Caki2 (cell line): ENCODE results near the gene NPC1L1. TPM values are rescaled to one million over a fixed set of nuclear protein-coding genes. Genes with fewer than 3 reads are reported as not detected.
A peak's percentile ranks its signal among the peaks of the same experiment; 100 is the strongest.

ENCODE experiments used
- DNase-seq: peaks from one replicate; pipeline ENCODE4 v3.0.0-alpha.2; 2015; ENCODE audit warnings: low read depth
- in situ Hi-C: cut with HindIII; loops from 2 replicates; pipeline ENCODE4 v1.10.0; 2016; ENCODE audit warnings: low sequenced_read_pairs, low pct_unique_long_range_greater_than_20kb, mixed read lengths
- total RNA-seq: library from RNA; depleted of rRNA; stranded (reverse); fragments of >200 nt; shearing (Covaris generic); gene quantifications from 2 replicates; pipeline ENCODE4 v1.2.3, GENCODE V29; 2014; ENCODE audit warnings: low replicate concordance; rRNA removed

Gene NPC1L1, protein sequence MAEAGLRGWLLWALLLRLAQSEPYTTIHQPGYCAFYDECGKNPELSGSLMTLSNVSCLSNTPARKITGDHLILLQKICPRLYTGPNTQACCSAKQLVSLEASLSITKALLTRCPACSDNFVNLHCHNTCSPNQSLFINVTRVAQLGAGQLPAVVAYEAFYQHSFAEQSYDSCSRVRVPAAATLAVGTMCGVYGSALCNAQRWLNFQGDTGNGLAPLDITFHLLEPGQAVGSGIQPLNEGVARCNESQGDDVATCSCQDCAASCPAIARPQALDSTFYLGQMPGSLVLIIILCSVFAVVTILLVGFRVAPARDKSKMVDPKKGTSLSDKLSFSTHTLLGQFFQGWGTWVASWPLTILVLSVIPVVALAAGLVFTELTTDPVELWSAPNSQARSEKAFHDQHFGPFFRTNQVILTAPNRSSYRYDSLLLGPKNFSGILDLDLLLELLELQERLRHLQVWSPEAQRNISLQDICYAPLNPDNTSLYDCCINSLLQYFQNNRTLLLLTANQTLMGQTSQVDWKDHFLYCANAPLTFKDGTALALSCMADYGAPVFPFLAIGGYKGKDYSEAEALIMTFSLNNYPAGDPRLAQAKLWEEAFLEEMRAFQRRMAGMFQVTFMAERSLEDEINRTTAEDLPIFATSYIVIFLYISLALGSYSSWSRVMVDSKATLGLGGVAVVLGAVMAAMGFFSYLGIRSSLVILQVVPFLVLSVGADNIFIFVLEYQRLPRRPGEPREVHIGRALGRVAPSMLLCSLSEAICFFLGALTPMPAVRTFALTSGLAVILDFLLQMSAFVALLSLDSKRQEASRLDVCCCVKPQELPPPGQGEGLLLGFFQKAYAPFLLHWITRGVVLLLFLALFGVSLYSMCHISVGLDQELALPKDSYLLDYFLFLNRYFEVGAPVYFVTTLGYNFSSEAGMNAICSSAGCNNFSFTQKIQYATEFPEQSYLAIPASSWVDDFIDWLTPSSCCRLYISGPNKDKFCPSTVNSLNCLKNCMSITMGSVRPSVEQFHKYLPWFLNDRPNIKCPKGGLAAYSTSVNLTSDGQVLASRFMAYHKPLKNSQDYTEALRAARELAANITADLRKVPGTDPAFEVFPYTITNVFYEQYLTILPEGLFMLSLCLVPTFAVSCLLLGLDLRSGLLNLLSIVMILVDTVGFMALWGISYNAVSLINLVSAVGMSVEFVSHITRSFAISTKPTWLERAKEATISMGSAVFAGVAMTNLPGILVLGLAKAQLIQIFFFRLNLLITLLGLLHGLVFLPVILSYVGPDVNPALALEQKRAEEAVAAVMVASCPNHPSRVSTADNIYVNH (N-terminal part only)
- total RNA-seq, result not detected in 2 replicates

- in situ Hi-C loops, result no loop called here
- DNase-seq, result no peak
These were observed at the start of gene NPC1L1 for GRCh38 chr7:44541028-44541869. TSS of gene NPC1L1 (minus strand) at chr7:44541330. CDS start at chr7:44541259, 71 bp downstream.

DNA sequence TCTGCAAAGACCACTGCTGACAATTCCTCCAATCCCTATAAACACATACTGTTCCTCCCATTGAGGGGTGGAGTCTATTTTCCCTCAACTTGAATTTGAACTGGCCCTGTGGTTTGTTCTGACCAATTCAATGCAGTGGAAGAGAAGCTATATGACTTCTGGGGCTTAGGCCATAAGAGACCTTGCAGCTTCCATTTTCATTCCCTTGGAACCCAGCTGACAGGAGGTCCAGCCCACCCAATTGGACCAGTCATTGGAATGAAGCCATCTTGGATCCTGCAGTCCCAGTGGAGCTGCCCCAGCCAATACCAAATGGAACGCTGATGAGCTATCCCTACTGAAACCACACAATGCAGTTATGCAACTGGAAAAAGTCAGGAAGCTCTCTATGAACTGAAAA is 49.8 kb upstream of the NPC1L1 start:
- in situ Hi-C loops, result no loop called here
- DNase-seq, result no peak

GRCh38 chr7:44587843-44588711 is 46.9 kb upstream of the NPC1L1 start:
- in situ Hi-C loops, result no loop called here

DNA sequence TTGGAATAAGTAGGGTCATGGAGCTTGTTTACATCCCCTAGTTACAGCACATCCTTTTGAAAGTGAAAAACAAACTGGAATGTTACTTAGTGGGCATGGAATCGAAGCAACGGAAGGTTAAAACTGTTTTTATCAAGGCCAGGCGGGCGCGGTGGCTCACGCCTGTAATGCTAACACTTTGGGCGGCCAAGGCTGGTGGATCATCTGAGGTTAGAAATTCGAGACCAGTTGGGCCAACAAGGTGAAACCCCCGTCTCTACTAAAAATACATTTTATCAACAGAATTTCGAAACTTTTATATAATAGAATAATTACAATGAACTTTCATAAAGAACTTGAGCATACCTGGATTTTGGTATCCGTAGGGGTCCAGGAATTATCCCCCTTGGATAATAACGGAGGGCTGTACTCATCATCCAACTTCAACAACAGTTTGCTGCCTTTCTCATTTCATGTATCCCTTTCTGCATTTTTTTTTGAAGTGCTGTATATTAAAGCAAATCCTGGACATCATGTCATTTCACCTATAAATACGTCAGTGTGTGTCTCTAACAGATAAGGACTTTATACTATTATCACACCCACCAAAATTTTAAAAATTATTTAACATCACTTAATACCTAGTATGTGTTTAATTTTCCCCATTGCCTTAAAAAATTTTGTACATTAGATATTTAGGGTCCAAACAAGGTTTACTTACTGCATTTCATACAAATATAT is 42.2 kb upstream of the NPC1L1 start:
- DNase-seq, result no peak
- in situ Hi-C loops, result no loop called here

More at GRCh38 chr7:44587843-44588711, 46.9 kb upstream of the NPC1L1 start:
- DNase-seq, result peak; percentile 59

DNA sequence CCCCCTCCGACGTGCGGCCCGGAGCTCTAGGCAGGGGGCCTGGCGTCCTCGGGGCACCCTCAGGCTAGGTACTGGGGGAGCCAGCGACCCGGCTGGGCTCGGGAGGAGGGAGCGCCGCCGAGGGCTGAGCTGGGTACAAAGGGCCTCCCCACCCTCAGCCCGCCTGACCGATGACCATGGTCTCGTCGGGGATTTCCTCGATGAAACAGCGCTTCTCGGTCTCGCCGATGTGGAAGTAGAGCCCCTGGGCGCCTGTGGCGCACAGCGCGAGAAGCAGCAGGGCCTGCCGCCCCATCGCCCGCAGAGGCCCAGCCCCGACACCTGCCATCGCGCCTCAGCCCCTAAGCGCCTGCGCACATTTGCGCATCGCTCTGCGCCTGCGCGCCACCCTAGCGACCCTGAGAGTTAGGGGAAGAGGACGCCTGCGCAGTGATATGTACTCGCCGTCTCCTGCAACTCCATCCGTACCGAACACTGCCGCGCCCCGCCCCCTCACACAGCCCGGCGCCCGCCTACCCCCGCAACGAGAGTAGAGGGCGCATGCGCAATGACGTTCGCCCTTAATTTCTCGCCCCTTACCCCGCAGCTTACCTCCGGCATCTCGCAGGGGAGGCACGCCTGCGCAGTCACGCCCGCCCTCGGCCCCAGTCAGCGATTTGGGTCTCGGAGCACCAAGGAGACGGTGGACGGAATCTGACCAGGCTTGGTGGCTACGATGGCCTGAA is 40.9 kb upstream of the NPC1L1 start, which contains the start of gene TMED4:
Gene TMED4, minus strand, starts transcription at position 353 of the 725 bp plus-strand sequence. Its CDS starts 25 bp downstream, at position 328.
- peak; percentile 99 for DNase-seq
- in situ Hi-C loops, result no loop called here

DNA sequence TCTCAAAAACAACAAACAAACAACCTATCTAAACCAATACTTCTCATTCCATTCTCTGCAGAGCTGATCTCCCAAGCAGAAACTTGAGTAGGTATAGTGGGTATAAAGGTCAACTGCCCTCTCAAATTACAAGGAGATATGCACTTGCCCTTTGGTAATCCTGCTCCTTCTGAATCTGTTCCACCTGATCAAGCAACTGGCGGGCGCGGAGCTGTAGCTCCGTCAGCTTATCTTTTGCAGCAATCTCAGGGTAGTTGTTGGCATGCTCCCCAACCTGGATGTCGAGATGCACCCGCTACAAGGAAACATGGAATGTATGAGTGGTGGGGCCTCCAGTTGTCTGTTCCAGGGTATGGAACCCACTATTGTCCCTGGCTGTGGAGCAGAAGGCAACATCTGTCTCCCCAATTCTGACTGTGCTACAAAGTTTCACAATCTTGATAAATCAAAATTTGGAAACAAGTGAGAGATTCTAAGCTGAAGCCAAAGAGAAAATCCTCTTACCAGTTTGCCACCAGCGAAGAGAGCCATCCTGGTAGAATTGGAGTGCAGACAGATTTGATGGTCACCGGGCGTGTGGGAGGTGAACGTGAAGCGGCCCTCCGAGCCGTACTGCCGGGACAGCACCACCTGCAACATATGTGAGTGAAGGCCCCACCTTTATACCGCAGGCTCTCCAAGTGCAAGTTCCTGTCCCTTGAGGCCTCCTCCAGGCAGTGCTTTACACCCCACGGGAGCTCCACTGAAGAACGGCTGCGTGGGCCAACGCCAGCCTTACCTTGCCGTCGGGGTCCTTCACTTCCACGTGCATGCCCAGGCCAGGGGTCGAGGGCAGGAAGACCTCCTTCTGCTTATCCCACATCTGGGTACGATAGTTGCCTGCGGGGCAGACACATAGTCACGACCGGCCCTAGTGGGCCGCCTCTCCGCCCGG is 40.1 kb upstream of the NPC1L1 start:
- in situ Hi-C loops, result no loop called here
- DNase-seq, result peak; percentile 50

DNA sequence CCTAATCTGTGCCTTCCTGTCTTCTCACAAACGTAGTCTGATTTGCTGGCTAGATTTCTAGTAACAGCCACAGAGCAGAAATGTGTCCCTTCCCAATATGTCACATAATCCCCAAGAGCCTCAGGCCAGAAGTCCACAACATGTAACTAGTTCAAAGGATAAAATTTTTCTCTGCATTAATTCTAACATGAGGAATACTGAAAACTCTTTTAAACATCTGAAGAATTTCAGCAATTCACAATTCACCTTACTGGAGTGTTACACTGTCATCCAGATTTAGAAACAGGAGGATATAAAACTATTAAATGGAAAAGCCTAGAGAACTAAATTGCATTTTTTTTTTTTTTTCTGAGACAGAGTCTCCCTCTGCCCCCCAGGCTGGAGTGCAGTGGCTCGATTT is 35.1 kb upstream of the NPC1L1 start:
- in situ Hi-C loops, result no loop called here
- no peak for DNase-seq

- no peak for DNase-seq
- in situ Hi-C loops, result no loop called here
These were observed 33.9 kb upstream of the NPC1L1 start for GRCh38 chr7:44575054-44575453.

GRCh38 chr7:44574287-44574872 is 33.2 kb upstream of the NPC1L1 start:
- in situ Hi-C loops, result no loop called here

DNA sequence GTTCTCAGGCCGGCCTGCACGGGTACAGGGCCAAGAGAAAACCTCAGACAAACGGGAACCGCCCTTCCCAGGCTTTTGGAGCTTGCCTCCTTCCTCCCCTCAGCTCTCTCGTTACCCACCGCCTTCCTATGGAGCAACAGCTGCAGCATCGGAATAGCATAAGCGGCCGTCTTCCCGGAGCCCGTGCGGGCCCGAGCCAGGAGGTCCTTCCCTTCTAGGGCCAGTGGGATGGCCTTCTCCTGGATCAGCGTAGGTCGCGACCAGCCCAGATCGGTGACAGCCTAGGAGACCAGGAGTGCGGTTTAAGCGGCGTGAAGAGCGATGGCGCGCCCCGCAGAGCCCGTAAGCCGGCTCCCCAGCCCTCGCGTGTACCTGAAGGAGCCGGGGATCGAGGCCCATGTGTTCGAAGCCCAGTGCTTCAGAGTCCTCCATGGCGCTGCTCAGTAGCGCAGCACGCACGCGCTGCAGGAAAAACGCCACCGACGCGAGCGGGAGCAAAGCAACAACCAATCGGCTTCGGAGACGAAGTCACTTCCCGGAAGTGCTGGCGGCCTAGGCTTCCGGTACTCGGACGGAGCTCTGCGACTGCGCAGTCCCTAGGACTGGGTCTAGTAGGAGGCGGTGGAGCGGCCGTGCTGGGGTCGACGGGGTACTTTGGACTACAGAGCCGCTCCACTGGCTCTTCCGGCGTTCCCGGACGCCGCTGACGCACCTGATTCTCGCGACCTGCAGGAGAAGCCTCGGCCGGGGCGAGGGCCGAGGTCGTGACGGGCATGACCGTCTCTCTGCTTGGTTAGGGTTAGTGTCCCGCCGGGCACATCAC is 32.5 kb upstream of the NPC1L1 start, which contains the start of gene DDX56:
Gene DDX56, minus strand, starts transcription at position 445 of the 823 bp plus-strand sequence. Its CDS starts 13 bp downstream, at position 432.
- in situ Hi-C loops, result no loop called here

More at GRCh38 chr7:44574287-44574872, 33.2 kb upstream of the NPC1L1 start:
- DNase-seq, result no peak

GRCh38 chr7:44572771-44573170 is 31.6 kb upstream of the NPC1L1 start:
- no peak for DNase-seq
- in situ Hi-C loops, result no loop called here

More for the DNA sequence above, 32.5 kb upstream of the NPC1L1 start, which contains the start of gene DDX56:
- DNase-seq, result peak; percentile 88

DNA sequence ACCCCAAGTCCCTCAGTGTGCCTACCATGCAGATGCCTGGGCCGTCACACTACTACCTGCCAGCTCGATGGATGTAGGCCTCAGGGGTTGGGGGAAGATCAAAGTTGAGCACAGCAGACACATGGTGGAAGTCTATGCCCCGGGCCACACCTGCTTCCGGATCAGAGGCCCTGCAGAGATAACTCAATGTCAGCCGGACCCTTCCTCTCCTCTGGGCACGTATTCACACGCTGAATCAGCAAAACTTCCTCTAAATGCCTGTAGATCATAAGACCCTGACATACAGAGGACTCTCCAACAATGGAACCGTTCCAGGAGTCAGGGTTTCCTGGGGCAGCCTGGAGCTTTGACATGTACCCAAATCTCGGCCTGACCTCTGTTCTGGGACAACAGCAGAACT is 28.8 kb upstream of the NPC1L1 start:
- no peak for DNase-seq

More for the DNA sequence above, 28.8 kb upstream of the NPC1L1 start:
- in situ Hi-C loops, result no loop called here
